HG02938 (cell line): ENCODE measurements around the gene DRC7.

Source experiments
- ATAC-seq: cut with Tn5 transposase; IDR thresholded peaks from one replicate; pipeline ENCODE4 v1.9.1; 2021; ENCODE audit warnings: mild to moderate bottlenecking, moderate library complexity; ENCODE audit not compliant: unreplicated experiment

Gene DRC7

GRCh38 chr16:57676553-57677085 lies 18.0 kb upstream of the DRC7 start:
- no peak for ATAC-seq

- no peak for ATAC-seq
Measured at GRCh38 chr16:57677622-57678369, 16.8 kb upstream of the DRC7 start.

- no peak for ATAC-seq
Measured at GRCh38 chr16:57679016-57679415, 15.6 kb upstream of the DRC7 start.

GRCh38 chr16:57679767-57680482 lies 14.7 kb upstream of the DRC7 start:
- no peak for ATAC-seq

GRCh38 chr16:57680842-57681375 lies 13.7 kb upstream of the DRC7 start:
- ATAC-seq: no peak

GRCh38 chr16:57681950-57682728 lies 12.5 kb upstream of the DRC7 start:
- ATAC-seq: no peak

- no peak for ATAC-seq
Measured at GRCh38 chr16:57682809-57683635, 11.6 kb upstream of the DRC7 start.

- no peak for ATAC-seq
Measured at GRCh38 chr16:57683636-57684545, 10.7 kb upstream of the DRC7 start.

- no peak for ATAC-seq
Measured at GRCh38 chr16:57684626-57685358, 9.8 kb upstream of the DRC7 start.

GRCh38 chr16:57685633-57686032 lies 9.0 kb upstream of the DRC7 start:
- ATAC-seq: no peak

- ATAC-seq: no peak
Measured at GRCh38 chr16:57686577-57686976, 8.0 kb upstream of the DRC7 start.

- no peak for ATAC-seq
Measured at GRCh38 chr16:57687363-57687929, 7.2 kb upstream of the DRC7 start.

- no peak for ATAC-seq
Measured at GRCh38 chr16:57688487-57688986, 6.1 kb upstream of the DRC7 start.

GRCh38 chr16:57688987-57689761 lies 5.4 kb upstream of the DRC7 start:
- ATAC-seq: peak; percentile 10

- ATAC-seq: peak; percentile 56
Measured at GRCh38 chr16:57689762-57690558, 4.6 kb upstream of the DRC7 start.

- ATAC-seq: no peak
Measured at GRCh38 chr16:57690782-57691471, 3.7 kb upstream of the DRC7 start.
